GM19452 (cell line): ENCODE measurements around the gene FOXF2.
"Not testable (repeated sequence)": the region's sequence is repeated elsewhere in the genome, so short reads cannot be mapped to it uniquely, and the experiment has no call there.

Experiments used
- ATAC-seq: cut with Tn5 transposase; IDR thresholded peaks from one replicate; pipeline ENCODE4 v1.9.1; 2021; ENCODE audit not compliant: unreplicated experiment

The FOXF2 gene

DNA sequence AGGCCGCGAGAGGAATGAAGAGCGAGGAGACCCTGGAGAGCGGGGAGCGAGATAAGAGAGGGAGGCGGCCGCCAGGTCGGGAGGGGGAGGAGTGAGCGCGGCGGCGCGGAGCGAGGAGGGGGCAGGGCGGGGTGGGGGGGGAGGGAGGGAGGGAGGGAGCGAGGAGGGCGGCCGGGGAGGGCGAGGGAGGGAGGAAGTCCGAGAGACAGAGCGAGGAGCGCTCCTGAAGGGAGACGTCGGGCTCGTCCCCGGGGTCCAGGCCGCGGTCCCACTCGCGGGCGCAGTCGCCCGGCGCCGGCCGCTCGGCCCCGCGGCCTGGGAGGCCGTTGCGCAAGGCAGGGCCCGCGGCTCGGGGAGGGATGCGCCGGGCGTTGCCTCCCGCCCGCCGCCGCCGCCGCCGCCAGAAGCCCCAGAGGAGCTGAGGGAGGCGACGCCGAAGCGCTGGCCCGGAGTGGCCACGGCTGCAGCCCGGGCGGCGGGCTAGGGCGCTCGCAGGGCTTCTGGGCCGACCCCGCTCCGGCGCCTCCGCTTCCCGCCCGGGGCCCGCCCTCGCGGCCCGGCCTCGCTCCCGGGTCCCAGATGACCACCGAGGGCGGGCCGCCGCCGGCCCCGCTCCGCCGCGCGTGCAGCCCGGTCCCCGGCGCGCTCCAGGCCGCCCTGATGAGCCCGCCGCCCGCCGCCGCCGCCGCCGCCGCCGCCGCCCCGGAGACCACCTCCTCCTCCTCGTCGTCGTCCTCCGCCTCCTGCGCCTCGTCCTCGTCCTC lies at the start of gene FOXF2:
Gene FOXF2, plus strand, starts transcription at position 208 of the 764 bp plus-strand sequence. Its CDS starts 372 bp downstream, at position 580.
- ATAC-seq = no peak

DNA sequence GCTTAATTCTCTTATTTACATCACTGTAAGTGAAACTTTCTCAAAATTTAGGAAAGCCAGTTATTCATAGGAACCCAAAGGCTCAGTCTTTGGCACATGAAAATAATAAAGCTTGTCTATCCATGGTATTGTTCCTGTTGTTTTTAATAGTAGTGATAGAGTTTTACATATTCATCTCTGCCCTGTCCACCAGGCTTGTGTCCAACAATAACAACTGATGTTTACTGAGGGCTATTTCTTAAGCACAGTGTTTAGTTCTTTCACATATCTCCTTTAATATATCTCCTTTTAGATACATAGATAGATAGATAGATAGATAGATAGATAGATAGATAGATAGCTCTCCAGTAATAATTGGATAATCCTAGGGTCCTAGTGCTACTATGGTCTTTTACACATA lies 43.3 kb upstream of the FOXF2 start:
- ATAC-seq = no peak

DNA sequence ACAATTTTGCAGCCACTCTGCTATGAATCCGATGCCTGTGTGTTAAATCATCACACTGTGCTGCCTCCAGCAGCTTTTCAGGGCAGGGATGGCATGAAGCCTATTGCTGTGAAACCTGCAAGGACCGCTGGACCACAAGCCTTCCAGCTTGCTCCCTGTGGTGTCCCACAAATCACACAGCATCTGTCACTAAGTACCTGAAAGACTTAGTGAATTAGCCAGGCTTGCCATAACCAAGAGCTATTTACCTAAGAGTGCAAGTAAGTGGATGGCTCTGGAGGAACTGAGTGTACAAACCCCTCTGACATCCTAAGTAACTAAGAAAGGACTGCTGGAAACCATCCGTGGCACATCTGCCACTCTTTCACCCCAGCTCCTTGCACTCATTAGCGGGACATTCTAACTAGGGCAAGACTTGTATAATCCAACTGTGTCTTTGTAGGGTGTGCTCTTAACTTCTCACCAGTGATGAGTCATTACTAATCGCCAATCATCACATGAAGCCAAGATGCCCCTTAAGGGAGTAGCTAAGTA lies 42.8 kb upstream of the FOXF2 start:
- no peak for ATAC-seq

DNA sequence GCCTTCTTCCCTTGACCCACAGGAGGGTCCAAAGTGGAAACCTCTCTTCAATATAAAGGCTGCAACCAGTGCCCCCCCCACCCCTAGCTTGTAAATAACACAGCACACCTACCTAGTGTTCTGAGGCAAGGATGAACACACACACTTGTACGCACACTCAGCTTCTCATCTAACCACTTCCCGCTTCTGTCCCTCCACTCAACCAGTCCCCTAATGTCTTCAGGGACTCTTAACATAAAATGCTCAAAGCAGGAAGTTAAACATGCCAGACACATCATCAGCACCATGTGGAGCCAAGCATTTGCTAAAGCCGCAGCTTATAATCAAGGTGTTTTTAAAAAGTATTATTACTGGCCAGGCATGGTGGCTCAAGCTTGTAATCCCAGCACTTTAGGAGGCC lies 42.2 kb upstream of the FOXF2 start:
- no peak for ATAC-seq

DNA sequence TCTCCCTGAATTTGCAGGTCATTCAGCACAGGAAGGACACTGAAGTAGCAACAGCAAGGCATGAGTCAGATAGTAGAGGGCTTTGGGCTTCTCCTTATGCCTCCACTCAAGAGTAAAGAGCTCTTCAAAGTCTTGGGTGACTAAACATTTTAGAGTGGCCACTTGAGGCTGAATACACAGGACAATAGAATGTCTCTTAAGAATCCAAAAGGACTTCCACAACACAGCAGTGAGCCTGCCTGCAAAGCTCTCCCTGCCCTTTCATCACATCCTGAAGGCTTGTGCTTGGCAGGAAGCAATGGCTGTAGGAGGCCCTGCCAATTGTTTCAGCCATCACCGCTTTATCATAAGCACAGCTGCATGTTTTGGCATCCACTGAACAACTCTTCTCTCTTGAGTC lies 40.7 kb upstream of the FOXF2 start:
- no peak for ATAC-seq

DNA sequence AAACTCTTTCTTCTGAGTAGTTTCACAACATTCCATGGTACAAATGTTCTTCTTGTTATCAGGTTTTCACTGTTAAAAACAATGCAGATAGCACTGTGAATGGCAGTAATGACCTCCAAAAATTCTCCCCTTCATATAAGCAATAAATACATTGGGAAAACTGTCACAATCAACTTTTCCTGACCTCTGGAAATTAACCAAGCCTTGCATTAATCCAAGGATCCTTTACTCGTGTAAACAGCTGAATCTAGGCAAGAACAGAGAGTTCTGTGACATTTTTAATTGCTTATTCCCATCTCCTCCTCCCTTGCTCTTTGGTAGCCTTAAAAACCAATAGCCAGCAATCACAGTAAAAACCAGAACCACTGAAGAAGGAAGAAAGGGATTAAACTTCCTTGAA lies 39.7 kb upstream of the FOXF2 start:
- ATAC-seq = no peak

DNA sequence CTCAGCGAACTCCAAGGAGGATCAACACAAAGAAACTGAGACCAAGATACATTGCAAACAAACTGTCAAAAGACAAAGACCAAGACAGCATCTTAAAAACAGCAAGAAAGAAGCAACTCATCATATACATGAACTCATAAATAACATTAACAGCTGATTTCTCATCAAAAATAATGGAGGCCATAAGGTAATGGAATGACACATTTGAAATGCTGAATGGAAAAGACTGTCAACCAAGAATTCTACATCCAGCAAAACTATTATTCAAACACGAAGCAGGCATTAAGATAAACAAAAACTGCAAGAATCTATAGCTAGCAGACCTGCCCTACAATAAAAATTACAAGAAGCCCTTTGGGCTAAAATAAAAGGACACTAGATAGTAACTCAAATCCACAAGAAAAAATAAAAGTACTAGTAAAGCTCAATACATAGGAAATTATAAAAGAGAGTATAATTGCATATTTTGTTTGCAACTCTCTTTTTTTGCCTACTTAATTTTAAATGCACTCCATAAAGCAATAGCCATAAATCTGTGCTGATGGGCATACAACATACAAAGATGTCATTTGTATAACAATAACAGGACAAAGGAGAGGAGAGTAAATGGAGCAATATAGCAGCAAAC lies 37.9 kb upstream of the FOXF2 start:
- no peak for ATAC-seq

DNA sequence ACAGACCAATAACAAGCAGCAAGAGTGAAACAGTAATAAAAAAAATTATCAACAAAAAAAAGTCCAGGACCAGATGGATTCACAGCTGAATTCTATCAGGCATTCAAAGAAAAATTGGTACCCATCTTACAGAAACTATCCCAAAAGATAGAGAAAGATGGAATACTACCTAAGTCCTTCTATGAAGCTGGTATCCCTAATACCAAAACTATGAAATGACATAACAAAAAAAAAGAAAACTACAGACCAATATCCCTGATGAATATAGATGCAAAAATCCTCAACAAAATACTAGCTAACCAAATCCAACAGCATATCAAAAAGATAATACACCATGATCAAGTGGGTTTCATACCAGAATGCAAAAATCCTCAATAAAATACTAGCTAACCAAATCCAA lies 34.3 kb upstream of the FOXF2 start:
- not testable (repeated sequence) for ATAC-seq

DNA sequence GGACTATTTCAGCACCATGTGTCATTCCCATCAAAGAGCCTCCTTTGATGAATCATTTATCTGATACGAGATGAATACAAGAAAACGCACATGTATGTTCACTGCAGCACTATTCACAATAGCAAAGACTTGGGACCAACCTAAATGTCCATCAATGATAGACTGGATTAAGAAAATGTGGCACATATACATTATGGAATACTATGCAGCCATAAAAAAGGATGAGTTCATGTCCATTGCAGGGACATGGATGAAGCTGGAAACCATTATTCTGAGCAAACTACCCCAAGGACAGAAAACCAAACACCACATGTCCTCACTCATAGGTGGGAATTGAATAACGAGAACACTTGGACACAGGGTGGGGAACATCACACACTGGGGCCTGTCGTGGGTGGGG lies 27.7 kb upstream of the FOXF2 start:
- not testable (repeated sequence) for ATAC-seq

DNA sequence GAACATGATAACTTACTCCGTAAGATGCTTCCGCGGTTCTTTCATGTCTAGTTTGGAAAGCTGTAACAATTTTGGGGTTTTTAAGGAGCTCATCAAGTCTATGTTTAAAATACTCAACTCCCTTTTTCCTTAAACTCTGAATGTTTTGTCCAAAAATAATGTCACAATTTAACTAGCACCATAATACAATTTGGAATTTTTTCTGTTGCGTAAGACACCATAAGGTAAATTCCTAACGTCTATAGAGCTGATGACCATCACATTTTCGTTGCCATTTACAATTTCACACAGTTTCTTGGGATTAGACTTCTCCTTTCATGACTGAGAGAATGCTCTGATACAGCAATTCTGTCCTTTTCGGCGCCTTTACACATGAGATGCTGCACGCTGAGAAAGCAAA lies 26.7 kb upstream of the FOXF2 start:
- no peak for ATAC-seq

DNA sequence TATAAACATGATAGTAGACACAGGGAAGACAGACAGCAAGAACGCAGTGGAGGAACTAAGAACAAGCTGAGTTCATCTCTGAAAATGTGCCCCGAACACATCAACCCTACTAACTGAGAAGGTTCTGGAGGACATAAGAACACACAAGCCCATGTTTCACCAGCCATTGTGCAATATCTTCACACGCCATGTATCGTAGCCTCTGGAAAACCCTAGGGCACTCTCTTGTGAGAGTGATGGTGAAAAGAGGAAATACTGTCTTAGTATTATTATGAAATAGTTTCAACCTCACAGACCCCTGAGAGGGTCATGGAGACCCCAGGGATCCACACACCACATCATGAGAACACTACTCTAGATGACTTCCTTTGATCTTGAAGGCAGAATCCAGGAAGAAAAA lies 26.1 kb upstream of the FOXF2 start:
- ATAC-seq = no peak

DNA sequence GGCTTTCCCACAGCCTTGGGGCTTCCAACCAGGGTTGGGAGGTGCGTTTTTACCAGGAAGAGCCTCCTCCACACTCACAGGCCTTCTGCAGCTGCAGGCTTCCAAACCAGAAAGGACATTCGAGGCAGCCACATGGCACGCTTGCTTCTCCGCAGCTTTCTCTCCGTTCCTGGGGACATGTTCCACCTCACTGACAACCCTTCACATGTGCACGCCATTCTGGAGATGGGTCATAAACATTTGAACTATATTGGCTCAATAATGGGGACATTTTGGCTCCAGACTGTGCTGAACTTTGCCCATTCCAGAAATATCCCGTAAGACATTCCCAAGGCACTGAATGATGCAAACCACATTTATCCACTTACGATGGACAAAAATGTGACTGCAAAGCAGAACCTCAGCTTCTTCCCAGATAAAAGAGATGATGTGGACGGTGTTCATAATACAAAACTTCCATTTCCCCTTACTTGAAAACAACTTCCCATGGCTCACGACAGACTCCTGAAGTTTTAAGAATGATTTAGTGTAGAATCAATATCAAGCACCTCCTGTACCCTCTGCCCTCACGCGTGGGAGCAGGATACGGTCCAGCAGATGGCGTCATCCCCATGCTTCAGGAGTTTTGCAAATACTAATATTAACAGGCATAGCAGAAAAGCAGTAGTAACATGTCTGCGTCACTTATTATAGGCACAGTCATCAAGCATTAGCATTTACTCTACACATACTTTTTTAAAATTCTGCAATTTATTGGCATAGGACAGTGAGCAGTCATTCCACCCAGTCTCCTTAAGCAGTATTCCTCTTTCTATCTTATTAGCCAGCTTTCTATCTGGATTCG lies 25.4 kb upstream of the FOXF2 start:
- no peak for ATAC-seq

DNA sequence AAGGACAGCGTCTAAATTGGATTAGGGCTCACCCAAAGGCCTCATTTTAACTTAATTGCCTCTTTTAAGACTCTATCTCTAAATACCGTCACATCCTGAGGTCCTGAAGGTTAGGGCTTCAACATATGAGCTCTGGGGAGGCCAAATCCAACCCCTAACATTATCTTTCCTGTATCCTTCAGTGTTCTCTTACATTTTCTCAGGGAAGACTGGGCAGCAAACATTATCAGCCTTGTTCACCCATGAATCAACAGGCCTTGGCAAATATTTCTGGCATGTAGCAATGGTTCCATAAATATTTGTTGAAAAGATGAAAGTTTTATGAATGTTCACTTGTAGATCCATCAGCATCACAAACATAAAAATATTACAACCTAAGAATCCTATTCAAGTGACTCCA lies 24.6 kb upstream of the FOXF2 start:
- no peak for ATAC-seq

DNA sequence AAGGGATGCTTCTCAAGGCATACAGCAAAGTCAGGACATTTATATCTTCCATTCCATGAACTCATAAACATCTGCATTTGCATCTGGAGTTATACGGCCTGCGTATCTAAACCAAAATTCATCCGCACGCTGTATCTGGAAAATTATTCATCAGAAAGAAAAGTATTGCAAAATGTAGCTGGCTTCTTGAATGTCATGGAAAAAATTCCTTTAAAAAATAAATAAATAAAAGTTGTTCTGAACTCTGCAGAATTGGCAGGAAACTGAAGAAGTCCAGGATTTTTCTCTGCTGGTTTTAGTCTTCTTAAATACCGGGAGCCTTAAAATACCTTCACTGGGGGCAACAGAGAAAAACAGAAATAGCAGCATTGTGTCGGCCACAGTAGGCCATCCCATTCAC lies 23.7 kb upstream of the FOXF2 start:
- no peak for ATAC-seq

DNA sequence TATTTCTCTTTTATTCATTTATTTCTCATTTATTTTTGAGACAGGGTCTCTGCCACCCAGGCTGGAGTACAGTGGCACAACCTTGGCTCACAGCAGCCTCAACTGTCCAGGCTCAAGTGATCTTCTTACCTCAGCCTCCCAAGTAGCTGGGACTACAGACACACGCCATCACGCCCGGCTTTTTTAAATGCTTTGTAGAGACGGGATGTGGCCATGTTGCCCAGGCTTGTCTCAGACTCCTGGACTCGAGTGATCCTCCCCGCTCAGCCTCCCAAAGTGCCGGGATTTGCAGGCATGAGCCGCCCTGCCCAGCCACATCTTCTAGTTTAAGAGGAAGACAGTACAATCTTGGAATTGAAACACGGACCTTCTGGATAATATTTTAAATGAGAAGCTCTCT lies 21.6 kb upstream of the FOXF2 start:
- ATAC-seq = no peak

DNA sequence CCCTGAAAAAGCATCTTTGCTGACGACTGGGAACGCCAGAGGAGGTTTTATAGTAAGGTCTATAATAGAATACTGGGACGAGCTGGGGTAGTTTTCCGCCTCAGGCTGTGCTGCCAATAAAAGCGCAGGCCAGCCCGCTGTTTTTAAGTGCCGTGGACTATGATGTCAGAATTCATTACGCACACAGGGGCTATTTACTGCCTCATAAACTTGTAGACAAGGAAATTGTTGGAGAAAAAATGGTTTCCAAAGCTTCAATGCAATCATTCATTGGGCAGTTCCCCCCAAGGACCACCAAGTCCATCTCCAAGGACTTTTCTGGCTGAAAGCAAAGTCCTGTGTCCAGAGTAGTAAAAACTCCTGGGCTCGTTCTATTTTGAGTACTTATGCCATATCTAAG lies 20.4 kb upstream of the FOXF2 start:
- no peak for ATAC-seq

DNA sequence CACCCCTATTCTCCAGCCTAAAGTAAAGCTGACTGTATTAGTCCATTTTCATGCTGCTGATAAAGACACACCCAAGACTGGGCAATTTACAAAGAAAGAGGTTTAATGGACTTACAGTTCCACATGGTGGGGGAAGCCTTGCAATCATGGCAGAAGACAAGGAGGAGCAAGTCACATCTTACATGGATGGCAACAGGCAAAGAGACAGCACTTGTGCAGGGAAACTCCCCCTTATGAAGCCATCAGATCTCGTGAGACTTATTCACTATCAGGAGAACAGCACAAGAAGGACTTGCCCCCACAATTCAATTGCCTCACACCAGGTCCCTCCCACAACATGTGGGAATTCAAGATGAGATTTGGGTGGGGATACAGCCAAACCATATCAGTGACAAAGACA lies 19.7 kb upstream of the FOXF2 start:
- ATAC-seq = not testable (repeated sequence)

DNA sequence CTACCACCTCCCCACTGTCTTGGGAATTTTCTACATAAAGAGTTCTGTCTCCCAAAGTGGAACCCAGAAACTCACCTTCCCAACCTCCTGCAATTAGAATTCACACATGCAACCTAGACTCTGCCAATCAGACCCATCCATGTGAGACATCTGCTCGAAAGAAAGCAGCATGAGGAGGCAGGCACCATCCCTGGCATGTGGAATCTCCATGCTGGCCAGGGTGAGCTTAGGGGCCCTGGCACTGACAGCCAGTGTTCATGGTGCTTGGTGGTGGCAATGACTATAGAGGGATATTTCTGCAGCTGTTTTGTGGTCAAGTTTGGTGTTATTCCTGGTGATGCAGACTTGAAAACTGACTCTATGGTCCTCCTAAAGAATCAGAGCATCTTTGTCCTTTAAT lies 17.4 kb upstream of the FOXF2 start:
- ATAC-seq = no peak

DNA sequence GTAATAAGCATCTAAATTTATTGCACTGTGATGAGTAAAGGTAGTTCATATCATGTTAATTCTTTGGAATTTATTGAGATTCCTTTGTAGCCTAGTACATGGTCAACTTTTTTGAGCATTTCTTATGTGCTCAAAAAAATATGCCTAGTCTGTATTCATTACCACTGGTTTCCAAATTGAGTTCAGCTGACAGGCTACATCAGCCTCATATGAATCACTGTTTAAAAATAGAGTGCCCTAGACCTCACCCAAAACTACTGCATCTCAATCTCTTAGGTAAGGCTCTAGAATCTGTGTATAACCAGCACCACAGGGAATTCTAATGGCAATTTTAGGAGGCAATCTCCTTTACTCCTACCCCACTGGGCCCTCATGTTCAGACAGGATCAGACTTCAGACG lies 16.7 kb upstream of the FOXF2 start:
- no peak for ATAC-seq

DNA sequence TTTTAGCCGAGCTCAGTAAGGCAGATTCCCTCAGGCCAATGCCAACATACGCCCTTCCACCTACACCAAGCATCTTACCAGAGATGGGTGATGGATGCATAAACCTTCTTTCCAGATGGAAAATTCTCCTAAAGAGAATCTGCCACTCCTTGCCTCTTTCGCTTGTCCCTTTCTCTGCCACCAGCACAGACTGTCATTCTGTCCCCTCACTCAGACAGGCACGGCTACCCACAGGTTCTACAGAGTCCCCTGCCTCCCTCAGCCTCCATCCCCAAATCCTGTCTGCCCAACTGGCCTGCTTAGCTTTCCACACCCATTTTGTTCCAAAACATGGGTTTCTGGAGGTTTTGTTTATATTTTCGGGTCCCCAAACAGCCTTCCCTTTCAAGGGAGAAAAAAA lies 12.7 kb upstream of the FOXF2 start:
- no peak for ATAC-seq

DNA sequence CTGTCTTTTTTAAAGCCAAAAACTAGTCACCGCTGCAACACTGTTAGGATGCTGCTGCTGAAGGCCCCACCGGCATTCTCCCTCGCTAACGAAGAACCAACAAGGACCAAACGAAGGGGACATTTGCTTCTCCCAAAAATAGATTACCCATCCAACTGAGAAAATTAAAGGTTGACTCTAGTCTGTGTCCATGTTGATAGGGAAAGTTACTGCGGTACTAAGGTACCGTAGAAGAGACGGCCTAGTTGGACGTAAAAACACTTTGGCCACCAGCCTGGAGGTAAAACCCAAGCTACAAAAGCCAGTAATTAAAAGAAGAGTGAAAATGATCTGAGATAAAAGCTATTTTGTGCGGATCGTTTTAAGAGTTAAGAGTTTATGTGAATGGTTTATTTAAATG lies 11.8 kb upstream of the FOXF2 start:
- no peak for ATAC-seq
